HG03175 (cell line): ENCODE measurements around the gene GAB2.
"Not testable (repeated sequence)": the region's sequence is repeated elsewhere in the genome, so short reads cannot be mapped to it uniquely, and the experiment has no call there.

Source experiments
- ATAC-seq: cut with Tn5 transposase; IDR thresholded peaks from one replicate; pipeline ENCODE4 v1.9.1; 2021; ENCODE audit warnings: mild to moderate bottlenecking, moderate library complexity; ENCODE audit not compliant: unreplicated experiment

The GAB2 gene

GRCh38 chr11:78371221-78371891 lies 46.3 kb downstream of the GAB2 start:
- no peak for ATAC-seq

DNA sequence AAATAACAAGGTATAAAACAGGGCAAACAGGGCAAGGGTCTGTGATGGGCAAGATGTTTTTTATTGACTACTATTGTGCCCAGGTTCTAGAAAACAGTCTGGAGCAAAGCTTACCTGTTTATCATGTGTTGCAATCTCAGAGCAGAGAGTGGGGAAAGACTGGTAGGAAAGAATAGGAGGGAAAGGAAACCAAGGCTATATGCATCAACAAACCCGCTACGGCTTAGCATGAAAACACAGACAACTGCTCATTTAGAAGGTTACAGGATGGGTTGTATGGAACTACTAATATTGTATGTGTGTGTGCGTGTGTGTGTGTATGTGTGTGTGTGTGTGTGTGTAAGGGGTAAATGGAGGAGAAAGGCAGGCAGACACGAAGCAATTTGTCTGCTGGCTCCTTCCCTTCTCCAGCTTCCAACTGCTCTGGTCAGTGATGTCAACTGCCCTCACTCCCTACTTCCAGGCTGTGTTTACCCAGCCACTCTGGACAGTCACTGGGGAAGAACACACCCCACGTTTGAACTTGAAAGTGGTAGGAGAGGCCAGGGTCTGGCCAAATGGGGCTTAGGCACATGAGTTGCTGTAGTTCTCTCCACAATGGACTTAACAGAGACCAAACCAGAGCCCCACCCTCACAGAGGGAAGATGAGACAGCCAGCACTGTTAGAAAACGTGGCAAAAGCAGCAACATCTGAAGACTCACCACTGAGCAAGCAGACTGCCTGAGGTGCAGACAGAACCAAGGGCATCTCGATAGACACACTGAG lies 47.0 kb downstream of the GAB2 start:
- ATAC-seq: no peak

DNA sequence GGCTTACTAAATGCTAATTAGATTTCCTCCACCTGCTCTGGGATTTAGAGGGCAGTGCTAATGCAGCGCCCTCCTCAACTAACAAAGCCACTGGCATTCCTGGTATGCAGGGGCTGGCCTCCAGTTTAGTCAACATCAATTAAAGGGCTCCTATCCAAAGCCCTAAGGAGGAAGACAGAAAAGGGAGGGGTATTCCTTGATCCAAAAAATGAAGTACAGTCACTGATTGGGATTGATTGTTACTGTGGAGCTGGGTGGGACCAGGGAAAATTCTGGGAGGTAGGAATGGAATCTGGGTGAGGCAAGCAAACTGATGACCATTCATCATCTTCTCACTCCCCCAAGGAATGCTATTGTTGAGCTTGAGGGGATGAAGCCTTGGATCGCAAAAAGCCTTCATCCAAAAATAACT lies 52.2 kb downstream of the GAB2 start:
- ATAC-seq: no peak

DNA sequence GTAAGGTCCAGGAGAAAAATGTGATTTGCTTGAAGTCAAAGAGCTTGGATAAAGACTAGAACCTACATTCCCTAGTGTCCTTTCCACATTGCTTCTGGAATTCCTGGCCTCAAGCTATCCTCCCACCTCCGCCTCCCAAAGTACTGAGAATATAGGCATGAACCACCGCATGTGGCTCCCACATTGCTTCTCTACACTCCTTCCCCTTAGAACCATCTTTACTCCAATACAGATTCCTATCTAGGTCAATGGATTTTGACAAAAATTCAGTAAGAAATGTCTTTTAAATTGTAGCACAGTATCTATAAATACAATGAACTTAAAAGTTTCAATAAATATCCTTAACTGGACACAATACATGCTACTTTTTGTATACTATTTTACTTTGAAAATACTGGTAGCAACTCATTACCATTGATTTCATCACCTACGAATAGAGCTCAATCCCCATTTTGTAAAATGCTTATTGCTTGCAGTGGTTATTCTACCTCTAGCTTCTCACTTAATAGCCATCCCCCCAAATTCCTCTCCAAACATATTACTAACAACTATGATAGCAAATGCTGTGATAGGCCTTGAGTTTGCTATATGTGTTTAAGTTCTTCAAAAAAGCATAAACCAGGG lies 53.4 kb downstream of the GAB2 start:
- no peak for ATAC-seq

DNA sequence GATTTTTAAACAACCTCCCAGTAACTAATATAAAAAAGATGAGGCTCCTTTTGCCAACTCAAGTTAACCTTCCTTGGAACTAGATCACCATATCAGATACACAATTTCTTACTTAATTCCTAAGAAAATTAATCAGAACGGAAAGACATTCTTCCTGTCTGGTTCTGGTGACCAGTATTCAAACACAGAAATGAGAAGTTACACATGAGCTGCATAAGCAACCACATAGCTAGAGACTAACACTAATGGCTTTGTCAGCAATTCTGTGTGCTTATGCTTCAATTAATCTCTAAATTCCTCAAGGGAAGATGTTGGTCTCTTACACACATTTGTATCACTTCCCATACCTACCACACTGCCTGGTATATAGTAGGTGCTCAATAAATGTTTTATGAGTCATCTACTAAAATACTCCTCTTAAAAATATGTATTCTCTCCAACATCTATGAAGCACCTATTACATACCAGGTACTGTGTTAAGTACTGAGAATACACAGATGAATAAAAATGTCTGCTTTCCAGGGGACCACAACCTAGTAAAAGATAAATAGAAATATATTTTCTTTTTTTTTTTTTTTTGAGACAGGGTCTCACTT lies 54.5 kb downstream of the GAB2 start:
- no peak for ATAC-seq

DNA sequence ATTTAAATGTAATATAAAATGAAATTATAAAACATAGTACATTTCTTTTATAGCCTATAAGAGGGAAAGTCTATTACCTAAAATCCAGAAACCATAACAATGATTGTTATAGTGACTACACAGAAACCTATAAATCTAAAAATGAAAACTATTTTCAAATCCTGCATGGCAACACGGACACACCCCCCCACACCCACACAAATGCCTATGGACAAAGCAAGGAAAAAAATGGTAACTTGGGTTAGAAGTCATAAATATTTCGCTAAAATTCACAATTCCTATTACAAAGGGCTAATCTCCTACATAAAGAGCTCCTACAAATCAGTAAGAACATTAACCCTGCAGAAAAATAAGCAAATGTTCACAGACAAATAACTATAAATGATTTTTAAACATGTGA lies 56.4 kb downstream of the GAB2 start:
- no peak for ATAC-seq

DNA sequence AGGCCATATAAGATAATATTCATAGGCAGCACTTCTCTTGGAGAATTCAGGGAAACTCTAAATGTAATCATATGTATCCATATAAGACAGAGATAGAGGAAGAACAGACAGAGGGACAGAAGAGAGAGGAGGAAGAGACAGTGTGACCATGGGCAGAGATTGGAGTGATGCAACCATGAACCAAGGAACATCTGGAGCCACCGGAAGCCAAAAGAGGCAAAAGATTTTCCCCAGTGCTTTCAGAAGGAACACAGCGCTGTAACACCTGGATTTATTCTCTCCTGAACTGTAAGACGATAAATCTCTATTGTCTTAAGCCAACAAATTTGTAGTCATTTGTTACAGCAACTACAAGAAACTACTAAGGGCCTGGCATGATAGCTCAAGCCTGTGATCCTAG lies 57.7 kb downstream of the GAB2 start:
- ATAC-seq: no peak

- not testable (repeated sequence) for ATAC-seq
These were observed 59.7 kb downstream of the GAB2 start for GRCh38 chr11:78357924-78358323.

DNA sequence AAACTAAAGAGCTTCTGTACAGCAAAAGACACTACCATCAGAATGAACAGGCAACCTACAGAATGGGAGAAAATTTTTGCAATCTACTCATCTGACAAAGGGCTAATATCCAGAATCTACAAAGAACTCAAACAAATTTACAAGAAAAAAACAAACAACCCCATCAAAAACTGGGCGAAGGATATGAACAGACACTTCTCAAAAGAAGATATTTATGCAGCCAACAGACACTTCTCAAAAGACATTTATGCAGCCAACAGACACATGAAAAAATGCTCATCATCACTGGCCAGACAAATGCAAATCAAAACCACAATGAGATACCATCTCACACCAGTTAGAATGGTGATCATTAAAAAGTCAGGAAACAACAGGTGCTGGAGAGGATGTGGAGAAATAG lies 60.2 kb downstream of the GAB2 start:
- not testable (repeated sequence) for ATAC-seq

- not testable (repeated sequence) for ATAC-seq
These were observed 61.9 kb downstream of the GAB2 start for GRCh38 chr11:78355742-78356141.

- ATAC-seq: no peak
These were observed 62.3 kb downstream of the GAB2 start for GRCh38 chr11:78355309-78355705.

GRCh38 chr11:78354408-78355308 lies 63.0 kb downstream of the GAB2 start:
- no peak for ATAC-seq

DNA sequence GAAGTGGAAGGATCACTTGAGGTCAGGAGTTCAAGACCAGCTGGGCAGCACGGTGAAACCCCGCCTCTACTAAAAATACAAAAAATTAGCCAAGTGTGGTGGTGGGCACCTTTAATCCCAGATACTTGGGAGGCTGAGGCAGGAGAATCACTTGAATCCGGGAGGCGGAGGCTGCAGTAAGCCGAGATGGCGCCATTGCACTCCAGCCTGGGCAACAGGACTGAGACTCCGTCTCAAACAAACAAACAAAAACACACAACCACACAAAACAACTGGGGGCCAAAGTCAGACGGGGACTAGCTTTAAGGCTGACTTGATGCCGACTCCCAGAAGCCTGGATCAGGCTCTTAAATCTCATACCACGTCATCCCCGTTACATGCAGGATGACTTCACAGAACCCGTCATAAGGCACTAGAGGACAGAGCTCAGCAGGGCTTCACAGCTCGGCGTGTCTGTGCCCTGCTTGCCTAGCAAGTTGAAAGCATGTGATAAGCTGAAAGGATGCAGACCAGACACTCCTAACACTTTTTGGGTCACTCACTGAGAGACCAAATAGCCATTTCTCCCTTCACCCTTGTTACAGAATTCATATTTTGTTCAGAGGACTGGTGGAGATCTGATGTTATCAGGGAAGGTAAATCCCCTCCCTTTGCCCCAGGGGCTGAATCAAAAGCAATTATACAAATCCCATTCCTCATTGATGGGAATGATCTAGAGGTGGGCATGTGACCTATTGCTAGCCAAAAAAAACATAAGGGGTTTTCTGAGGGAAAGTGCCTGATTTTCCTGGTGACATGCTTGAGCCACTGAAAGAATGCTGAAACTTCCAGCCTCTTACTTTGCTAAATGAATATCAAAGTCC lies 65.4 kb downstream of the GAB2 start:
- no peak for ATAC-seq

GRCh38 chr11:78351193-78351592 lies 66.4 kb downstream of the GAB2 start:
- no peak for ATAC-seq

- no peak for ATAC-seq
These were observed 66.9 kb downstream of the GAB2 start for GRCh38 chr11:78350646-78351165.

DNA sequence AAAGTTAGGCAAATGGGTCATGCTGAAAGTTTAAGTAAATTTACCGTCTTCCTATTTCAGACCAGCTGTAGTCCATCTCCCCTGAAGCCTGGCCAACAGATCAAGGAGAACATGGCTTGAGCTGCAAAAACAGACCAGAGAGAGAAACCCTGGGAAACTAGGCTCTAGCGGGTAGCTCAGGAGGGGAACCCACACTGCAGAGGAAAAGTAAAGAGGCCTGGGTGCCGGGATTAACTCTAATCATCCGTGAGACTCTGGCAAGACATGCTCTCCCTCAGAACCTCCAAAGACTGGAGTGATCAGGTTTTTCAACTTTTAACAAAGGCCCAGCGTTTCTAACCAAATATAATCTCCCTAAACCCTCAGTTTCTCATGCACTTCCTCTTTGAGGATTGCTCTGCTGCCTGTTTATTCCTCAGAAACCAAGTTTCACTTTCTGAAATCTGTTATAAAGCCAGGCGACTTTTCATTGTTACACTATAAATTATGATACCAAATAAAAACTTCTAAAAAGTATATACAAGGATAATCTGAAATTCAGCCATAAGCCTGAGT lies 67.5 kb downstream of the GAB2 start:
- no peak for ATAC-seq

- ATAC-seq: no peak
These were observed 68.0 kb downstream of the GAB2 start for GRCh38 chr11:78349624-78350023.

DNA sequence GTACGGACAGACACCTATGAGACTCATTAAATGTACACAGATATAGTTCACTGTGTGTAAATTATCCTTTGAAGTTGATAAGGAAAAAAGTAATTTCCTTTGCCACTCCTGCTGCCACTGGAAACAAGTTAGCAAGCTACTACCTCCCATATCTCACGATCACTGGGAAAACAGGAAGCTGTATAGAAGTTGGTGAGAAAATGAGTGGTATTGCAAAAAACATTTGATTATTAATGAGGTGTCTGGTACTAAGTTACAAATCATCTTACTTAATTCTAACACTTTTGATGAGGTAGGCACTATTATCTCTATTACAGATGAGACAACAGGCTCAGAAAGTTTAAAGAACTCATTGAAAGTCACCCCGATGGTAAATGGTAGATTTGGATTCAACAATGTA lies 68.5 kb downstream of the GAB2 start:
- no peak for ATAC-seq

DNA sequence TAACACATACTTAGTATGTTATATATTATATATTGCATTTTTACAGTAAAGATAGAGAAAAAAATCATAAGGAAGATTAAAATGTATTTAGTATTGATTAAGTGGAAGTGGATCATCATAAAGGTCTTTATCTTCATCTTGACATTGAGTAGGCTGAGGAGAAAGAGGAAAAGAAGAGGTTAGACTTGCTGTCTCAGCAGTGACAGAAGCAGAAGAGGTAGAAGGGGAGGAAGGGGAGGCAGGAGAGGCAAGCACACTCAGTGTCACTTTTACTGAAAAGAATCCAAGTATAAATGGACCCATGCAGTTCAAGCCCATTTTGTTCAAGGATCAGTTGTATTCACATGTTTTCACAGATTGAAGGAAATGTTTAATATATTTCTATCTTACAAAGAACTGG lies 69.7 kb downstream of the GAB2 start:
- no peak for ATAC-seq
